ENCODE measurements around the gene ZNF496. TPM values are rescaled to one million over a fixed set of nuclear protein-coding genes. Genes with fewer than 3 reads are reported as not detected.
"Not testable (repeated sequence)": the region's sequence is repeated elsewhere in the genome, so short reads cannot be mapped to it uniquely, and the experiment has no call there.

The ZNF496 gene
- total and polyA plus RNA-seq, 3 donors from 2014 or later = 45.0 to 71.1 (median 61.6) TPM

- no peaks in the 10 kb centered on the region for H3K9me3 ChIP-seq
- H3K4me3 ChIP-seq = no peak overlapping the region
- H3K27me3 ChIP-seq = no peaks in the 10 kb centered on the region
- H3K27ac ChIP-seq = no peak overlapping the region
- no peaks in the 10 kb centered on the region for H3K4me1 ChIP-seq
- H3K36me3 ChIP-seq (ENCODE audit: low read depth, missing control alignments) = no peaks in the 10 kb centered on the region
- no peak for TF ChIP-seq CTCF (IDR thresholded peaks at IDR 0.05)
- no peak for TF ChIP-seq POLR2A (IDR thresholded peaks at IDR 0.05)
- WGBS, 2 donors = 52 to 63% methylated on average over 1 of the region's 1 CpG
- no peak for DNase-seq
- intact Hi-C loops (cut with DNase I; ENCODE audit: low total_unique reads) = no loop called here
Observed at GRCh38 chr1:247273013-247273412, 58.7 kb downstream of the ZNF496 start.

GRCh38 chr1:247270003-247270402 lies 61.7 kb downstream of the ZNF496 start:
- no peak for DNase-seq
- WGBS, 2 donors = 64% methylated on average over 1 of the region's 1 CpG; no CpG with 5 or more reads in 1 of the 2 donors
- no peak overlapping the region for H3K27ac ChIP-seq
- no peaks in the 10 kb centered on the region for H3K27me3 ChIP-seq
- no peaks in the 10 kb centered on the region for H3K36me3 ChIP-seq (ENCODE audit: low read depth, missing control alignments)
- TF ChIP-seq CTCF (IDR thresholded peaks at IDR 0.05) (no peak), POLR2A (IDR thresholded peaks at IDR 0.05) (no peak)
- H3K9me3 ChIP-seq = no peaks in the 10 kb centered on the region
- intact Hi-C loops (cut with DNase I; ENCODE audit: low total_unique reads) = no loop called here
- no peaks in the 10 kb centered on the region for H3K4me1 ChIP-seq
- H3K4me3 ChIP-seq = no peak overlapping the region

GRCh38 chr1:247269133-247269532 lies 62.5 kb downstream of the ZNF496 start:
- no peak for DNase-seq
- Histone ChIP-seq H3K4me3 (no peak overlapping the region), H3K27ac (no peak overlapping the region), H3K9me3 (no peaks in the 10 kb centered on the region), H3K36me3 (ENCODE audit: low read depth, missing control alignments) (no peaks in the 10 kb centered on the region), H3K27me3 (no peaks in the 10 kb centered on the region), H3K4me1 (no peaks in the 10 kb centered on the region)
- TF ChIP-seq CTCF (IDR thresholded peaks at IDR 0.05) (no peak), POLR2A (IDR thresholded peaks at IDR 0.05) (no peak)
- intact Hi-C loops (cut with DNase I; ENCODE audit: low total_unique reads) = no loop called here

- Histone ChIP-seq H3K27me3 (no peaks in the 10 kb centered on the region), H3K4me1 (no peaks in the 10 kb centered on the region), H3K9me3 (no peaks in the 10 kb centered on the region), H3K4me3 (no peak overlapping the region), H3K27ac (no peak overlapping the region), H3K36me3 (ENCODE audit: low read depth, missing control alignments) (no peaks in the 10 kb centered on the region)
- WGBS, 2 donors = 78 to 85% methylated on average over 2 of the region's 2 CpGs
- TF ChIP-seq CTCF (IDR thresholded peaks at IDR 0.05) (no peak), POLR2A (IDR thresholded peaks at IDR 0.05) (no peak)
- no peak for DNase-seq
- intact Hi-C loops (cut with DNase I; ENCODE audit: low total_unique reads) = no loop called here
Observed at GRCh38 chr1:247268390-247269045, 63.1 kb downstream of the ZNF496 start.

GRCh38 chr1:247266053-247266452 lies 65.6 kb downstream of the ZNF496 start:
- no peak for DNase-seq
- H3K4me3 ChIP-seq = no peak overlapping the region
- H3K4me1 ChIP-seq = no peaks in the 10 kb centered on the region
- H3K9me3 ChIP-seq = no peaks in the 10 kb centered on the region
- no peaks in the 10 kb centered on the region for H3K27me3 ChIP-seq
- no peak overlapping the region for H3K27ac ChIP-seq
- WGBS, 2 donors = 80 to 83% methylated on average over 5 of the region's 5 CpGs
- intact Hi-C loops (cut with DNase I; ENCODE audit: low total_unique reads) = no loop called here
- H3K36me3 ChIP-seq (ENCODE audit: low read depth, missing control alignments) = no peaks in the 10 kb centered on the region
- no peak for TF ChIP-seq CTCF (IDR thresholded peaks at IDR 0.05)
- TF ChIP-seq POLR2A (IDR thresholded peaks at IDR 0.05) = no peak

- H3K27ac ChIP-seq; H3K4me3 ChIP-seq; H3K4me1 ChIP-seq; H3K9me3 ChIP-seq; H3K27me3 ChIP-seq; DNase-seq; H3K36me3 ChIP-seq (ENCODE audit: low read depth, missing control alignments); intact Hi-C loops (cut with DNase I; ENCODE audit: low total_unique reads): not testable (repeated sequence)
- 83 to 92% methylated on average over 1 of the region's 1 CpG for WGBS, 2 donors
Observed at GRCh38 chr1:247255772-247256171, 75.9 kb downstream of the ZNF496 start, which contains the start of gene VN1R5. VN1R5 (plus strand) TSS chr1:247256072.
